HG03342 (cell line): ENCODE results near the gene SYCP2.
"Not testable (repeated sequence)": the region's sequence is repeated elsewhere in the genome, so short reads cannot be mapped to it uniquely, and the experiment has no call there.

Experiments used
- ATAC-seq: cut with Tn5 transposase; IDR thresholded peaks from one replicate; pipeline ENCODE4 v1.9.1; 2021; ENCODE audit warnings: mild to moderate bottlenecking, moderate library complexity; ENCODE audit not compliant: unreplicated experiment

The SYCP2 gene, protein sequence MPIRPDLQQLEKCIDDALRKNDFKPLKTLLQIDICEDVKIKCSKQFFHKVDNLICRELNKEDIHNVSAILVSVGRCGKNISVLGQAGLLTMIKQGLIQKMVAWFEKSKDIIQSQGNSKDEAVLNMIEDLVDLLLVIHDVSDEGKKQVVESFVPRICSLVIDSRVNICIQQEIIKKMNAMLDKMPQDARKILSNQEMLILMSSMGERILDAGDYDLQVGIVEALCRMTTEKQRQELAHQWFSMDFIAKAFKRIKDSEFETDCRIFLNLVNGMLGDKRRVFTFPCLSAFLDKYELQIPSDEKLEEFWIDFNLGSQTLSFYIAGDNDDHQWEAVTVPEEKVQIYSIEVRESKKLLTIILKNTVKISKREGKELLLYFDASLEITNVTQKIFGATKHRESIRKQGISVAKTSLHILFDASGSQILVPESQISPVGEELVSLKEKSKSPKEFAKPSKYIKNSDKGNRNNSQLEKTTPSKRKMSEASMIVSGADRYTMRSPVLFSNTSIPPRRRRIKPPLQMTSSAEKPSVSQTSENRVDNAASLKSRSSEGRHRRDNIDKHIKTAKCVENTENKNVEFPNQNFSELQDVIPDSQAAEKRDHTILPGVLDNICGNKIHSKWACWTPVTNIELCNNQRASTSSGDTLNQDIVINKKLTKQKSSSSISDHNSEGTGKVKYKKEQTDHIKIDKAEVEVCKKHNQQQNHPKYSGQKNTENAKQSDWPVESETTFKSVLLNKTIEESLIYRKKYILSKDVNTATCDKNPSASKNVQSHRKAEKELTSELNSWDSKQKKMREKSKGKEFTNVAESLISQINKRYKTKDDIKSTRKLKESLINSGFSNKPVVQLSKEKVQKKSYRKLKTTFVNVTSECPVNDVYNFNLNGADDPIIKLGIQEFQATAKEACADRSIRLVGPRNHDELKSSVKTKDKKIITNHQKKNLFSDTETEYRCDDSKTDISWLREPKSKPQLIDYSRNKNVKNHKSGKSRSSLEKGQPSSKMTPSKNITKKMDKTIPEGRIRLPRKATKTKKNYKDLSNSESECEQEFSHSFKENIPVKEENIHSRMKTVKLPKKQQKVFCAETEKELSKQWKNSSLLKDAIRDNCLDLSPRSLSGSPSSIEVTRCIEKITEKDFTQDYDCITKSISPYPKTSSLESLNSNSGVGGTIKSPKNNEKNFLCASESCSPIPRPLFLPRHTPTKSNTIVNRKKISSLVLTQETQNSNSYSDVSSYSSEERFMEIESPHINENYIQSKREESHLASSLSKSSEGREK (N-terminal part only)

DNA sequence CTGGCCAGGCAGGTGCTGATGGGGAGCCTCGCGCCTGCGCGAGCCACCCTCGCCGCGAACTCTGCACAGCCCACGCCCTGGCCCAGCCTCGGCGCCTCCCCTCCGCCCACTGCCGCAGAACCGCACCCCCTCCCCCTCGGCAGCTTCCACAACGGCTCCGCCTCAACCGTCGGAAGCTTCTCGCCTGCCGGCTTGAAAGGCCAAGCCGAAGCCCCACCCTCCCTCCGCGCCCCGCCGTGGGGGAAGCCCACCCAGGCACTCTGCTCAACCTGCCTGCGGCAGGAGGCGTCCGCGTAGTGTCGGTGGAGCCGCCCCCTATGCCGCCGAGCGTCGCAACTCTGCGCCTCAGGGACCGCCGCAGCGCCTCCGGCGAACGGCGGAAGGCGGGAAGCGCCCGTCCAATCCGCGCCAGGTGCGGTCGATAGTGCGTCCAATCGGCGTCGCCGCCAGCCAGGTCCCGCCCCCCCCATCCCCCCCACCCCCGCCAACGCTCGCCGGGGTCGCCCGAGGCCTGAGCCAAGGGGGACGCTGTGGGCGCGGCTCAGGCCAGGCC is at the start of gene SYCP2:
Gene SYCP2 (minus strand): TSS at position 342 of the 553 bp plus-strand sequence. CDS start 11,224 bp downstream, outside the sequence.
- ATAC-seq, result no peak

DNA sequence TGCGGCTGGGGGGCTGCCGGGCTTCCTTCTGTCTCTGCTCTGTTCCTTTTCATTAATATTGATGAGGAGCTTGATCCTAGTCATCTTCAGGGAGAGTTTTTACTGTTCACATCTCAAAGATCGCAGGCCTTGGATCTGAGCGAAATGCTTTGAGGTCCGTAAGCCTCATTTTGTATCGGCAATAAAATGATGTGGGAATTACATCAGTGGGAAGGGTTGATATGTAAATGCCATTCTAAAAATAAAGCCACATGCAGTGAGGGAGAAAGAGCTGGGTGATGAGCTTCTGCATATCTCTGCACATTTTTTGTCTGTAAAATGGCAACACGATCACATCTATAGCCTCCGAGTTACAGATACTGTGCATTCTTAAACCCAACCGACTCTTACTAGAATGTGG is 49.6 kb upstream of the SYCP2 start:
- no peak for ATAC-seq

DNA sequence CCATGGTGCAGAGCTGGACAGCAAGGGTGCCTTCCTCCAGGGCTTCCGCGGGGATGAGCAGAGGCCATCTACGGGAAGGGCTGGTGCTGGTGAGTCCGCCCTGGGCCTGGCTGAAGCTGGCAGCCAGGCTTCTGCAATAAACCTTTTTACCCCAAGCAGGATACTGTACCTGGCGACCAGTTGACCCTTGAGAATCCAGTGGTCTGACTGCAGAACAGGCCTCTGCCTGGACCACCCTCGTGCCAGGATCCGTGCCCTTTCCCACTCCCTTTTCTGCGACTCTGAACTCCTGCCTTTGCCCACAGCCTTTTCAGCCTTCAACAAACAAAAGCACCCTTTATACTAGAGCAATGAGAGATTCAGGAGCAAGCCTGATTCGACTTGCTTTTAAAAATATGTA is 43.6 kb upstream of the SYCP2 start:
- no peak for ATAC-seq

DNA sequence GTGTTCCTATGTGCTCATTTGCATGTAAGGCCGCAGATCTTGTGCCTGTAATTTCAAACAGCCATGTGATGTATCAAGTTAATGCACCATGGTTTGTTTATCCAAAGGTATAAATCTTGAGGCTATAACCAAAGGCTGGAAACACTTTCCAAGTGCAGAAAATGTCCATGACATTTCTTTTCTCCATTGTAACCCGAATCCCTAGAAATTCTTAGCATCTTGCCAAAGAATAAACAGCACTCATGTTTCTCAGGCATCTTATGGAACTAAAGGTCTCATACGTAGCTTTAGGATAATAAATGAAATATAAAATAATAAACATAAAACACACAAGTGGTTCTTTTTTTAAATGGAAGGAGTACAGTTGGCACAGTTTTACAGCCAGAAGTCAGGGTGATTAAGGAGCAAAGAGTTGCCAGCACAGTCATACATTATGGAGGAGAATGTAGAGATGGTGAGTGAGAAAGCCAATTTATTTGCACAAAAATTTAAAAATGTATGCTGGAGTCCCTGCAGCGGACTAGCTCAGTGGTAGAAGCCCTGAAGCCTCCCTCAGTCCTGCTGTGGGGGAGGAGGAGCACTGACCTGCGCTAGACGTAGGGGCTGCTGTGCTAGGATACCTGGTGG is 42.8 kb upstream of the SYCP2 start:
- no peak for ATAC-seq

DNA sequence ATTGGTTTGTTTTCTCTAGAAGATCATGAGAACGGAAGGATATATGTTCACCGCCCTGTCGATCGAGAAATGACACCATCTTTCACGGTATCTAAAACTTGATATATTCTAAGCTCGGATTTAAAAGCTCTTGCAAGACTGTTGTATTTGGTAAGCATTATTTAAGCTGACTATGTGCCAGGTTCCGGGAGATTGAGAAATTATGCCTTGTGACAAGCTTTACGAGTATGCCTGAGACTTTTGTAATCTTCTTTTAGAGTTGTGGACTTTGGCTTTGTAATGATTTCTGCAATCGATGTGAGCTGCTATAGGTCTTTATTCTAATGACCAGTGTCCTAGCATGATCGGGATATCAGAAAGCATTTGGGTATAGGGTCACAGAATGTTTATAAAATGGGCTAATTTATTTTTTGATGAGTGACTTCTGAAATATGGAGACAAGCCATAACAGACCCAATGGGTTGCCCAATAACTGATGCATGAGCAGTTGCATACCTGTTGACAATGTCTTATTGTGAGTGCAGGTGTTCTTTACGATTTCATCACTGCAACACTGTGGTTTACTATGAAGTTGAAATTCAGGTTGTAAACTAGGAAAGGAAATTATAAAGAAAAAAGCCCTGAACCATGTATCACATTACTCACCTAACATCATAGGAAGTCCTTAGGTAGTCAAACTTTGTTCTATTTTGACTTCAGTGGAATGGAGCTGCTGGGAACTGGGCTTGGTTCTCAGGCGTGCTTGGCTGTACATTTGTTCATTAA is 38.8 kb upstream of the SYCP2 start:
- no peak for ATAC-seq

DNA sequence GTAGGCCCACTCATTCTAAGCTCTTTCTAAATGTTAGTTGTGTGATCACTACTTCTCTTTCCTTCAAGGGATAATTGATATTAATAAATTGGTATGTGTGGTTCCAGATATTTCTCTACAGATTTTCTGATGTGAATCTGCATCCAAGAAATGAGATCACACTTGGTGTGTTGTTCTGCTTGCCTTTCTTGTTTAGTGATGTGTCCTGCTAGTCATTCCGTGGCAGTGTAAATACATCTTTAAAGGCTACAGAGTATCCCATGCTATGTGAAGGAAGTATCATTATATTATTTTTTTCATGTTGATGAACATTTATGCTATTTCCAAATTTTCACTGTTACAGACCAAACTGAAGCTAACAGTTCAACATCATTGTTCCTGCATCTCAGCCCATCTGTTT is 38.0 kb upstream of the SYCP2 start:
- no peak for ATAC-seq

DNA sequence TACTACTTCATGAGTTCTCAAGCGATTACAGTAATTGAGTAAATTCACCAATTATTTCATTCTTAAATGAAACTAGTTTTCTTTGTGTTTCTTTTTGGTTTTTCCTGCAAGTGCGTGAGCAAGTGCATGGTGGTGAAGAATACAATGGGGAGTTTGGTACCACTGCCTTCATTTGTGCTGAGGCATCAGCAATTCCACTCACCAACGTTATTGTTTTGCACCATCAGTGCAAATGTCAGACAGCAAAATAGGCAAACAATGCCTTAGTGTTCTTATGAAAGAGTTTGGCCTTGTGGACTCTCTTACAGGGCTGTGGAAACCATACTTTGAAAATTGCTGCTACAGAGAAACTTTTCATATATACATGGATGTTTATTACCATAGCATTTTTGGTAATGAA is 33.0 kb upstream of the SYCP2 start:
- ATAC-seq, result no peak

DNA sequence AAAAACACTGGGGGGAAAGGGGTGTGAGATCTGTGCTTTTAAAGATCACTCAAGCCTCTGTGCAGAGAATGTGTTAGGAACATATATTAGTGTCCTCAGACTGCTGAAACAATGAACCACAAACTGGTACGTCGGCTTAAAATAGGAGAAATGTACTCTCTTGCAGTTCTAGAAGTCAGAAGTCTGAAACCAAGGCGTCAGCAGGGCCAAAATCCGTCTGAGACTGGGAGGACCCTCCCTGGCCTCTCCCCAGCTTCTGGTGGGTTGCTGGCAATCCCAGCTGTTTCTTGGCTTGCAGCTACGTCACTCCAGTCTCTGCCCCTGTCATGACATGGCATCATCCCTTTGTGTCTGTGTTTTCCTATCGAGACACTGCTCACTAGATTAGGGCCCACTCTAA is 28.7 kb upstream of the SYCP2 start:
- ATAC-seq, result no peak

DNA sequence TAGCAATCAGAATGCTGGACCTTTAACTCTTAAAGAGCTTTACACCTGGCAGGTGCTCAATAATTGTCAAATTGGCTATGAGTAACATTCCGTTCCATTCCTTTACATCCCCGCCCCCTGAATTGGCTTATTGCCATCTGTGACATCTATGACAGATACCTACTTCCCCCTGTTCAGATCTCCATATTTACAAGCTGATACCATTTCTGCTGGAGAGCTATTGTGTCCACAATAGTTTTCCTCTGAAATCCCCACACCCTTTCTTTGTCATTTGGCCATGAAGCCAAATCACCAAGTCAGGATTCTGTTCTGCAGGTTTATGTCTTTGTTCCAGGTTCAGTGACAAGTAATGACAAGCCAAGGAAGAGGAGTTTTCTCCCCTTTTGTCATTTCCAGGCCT is 28.0 kb upstream of the SYCP2 start:
- ATAC-seq, result no peak

DNA sequence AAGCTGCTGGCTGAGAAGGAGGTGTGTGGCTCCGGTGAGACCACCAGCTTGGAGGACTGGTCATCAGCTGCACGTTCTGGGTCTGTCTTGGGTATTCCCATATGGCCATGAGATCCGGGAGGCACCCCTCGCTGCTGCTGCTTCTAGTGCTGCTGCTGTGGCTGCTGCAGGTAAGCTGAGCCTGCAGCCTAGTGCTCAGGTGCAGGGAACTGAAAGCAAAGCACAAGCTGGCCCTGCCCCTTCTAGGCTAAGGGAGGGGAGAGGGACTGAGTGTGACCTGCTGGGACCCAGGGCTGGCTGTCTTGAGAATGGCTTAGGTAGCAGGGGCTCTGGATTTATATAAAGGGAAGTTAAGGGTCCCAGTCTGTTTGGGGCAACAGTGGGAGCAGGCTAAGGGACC is 25.2 kb upstream of the SYCP2 start:
- ATAC-seq, result no peak

DNA sequence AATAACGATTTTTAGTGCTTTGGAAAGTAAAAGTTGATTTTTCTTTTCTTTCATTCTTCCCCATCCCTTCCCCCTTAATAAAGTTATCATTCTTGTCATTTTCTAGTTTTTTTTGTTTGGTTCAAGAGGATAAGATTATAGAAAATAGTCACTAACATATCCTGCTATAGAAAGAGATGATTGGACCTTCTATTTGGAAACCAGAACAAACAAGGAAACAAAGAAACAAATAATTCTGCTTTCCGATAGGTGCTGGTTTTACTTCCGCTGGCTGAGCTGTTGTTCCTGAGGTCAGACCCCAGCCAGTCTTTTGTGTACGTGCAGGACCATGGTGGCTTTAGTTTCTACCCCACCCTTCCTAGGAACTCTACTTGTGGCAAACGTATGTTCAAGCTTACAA is 24.7 kb upstream of the SYCP2 start, which contains the start of gene CDH26:
Gene CDH26 (plus strand): TSS at position 301 of the 400 bp plus-strand sequence. CDS start 304 bp downstream, outside the sequence.
- no peak for ATAC-seq

DNA sequence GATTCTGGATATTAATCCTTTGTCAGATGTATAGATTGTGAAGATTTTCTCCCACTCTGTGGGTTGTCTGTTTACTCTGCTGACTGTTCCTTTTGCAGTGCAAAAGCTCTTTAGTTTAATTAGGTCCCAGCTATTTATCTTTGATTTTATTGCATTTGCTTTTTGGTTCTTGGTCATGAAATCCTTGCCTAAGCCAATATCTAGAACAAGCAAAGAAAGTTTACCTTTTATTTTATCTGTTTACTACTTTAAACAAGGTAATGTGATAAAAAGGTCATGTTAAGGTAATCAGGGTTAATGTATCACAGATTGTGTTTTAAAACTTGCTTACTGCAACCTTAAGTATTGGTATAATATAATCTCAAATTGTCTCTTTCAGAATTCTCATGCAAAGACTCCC is 24.1 kb upstream of the SYCP2 start:
- not testable (repeated sequence) for ATAC-seq

DNA sequence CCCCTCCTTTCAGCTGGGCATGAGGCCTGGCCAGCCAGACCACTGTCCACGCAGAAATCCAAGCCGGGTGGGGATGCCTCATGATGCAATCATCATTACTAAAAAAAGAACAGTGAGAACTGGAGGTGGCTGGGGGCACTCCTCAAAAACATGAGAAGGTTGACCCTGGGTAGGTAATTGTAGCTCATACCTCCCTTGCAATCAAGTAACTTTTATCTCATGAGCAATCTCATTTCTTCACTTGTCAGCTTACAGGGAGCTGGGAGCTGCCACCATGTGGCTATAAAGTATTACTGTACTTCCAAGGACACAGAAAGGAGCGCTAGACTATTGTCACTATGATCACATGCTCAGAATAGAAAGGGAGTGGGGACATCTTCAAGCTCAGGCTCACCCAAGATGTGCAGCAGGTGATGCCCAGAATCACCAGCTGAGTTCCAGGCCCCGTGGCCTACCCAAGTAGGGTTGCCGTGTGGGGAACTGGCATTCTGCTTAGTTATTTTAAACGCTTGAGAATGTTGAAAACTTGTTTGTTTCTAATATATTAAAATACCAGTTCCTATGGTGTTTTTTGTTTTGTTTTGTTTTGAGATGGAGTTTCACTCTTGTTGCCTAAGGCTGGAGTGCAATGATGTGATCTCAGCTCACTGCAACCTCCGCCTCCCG is 21.8 kb upstream of the SYCP2 start:
- ATAC-seq, result no peak

DNA sequence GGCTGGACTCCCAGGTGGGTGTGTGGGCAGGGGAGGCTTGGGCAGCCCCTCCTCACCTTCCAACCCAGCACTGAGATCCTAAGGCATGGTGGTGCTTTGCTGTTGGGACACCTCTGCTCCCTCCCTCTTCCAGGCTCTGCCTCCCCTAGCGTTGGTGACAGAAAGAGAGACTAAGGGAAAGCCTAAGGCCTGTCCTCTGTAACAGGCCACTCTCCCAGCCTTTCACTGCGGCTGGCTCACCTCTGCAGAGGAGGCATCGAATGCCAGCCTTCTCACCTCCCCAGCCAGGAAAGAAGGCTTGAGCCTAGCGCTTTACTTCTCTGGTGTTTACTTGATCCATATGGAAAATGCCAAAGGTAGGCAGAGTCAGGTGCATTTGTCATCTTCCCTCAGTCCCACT is 21.3 kb upstream of the SYCP2 start:
- ATAC-seq, result no peak

DNA sequence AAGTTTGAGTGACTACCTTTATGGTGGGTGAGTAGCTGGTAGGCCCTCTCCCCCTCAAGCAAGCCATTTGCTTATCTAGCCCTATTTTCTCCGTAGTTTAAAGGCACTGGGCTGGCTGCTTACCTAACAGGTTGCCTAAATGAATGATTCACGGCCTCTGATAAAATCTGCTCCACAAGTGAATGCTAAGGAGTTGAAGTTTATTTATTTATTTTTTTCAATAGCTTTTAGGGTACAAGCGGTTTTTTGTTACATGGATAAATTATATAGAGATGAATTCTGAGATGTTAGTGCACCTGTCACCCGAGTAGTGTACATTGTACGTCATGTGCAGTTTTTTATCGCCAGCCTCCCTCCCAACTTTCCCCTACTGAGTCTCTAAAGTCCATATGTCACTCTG is 16.5 kb upstream of the SYCP2 start:
- no peak for ATAC-seq

DNA sequence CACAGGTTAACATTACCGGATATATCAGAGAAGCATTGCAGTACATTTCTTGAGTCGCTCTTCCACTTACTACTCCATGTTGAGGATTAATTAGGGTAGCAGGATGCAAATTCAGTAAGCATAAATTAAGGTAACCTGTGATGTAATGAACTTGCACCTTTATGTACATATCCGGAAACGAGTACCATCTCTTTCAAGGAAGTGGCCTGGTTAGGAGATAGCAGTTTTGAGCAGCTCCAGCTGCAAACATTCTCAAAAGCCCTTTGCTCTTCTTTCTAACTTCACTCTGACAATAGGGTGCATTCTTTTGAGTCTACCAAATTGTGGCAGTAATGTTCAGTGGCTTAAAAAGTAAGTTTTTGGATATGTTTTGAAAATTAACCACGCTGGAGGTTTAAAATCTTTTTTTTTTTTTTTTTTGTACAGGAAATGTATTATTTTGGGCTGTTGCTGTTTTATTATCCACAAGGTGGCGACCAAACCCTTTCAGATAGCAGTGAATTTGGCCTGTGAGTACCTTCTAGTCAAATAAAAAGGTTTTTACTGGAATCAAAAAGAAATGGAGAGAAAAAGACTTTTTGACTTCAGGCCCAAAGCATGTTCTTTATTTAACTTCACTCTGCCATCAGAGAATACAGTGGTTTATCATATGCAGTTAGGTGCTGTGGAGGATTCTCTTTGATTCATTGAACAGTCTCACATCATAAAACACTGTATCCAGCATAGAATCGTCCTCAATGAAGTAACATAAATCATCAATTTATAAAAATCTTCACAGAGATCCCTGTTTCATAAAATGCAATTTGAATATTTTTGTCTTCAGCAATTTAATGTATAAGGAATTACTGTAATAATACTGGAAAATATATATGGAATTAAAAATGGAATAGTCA is 15.6 kb upstream of the SYCP2 start:
- no peak for ATAC-seq

DNA sequence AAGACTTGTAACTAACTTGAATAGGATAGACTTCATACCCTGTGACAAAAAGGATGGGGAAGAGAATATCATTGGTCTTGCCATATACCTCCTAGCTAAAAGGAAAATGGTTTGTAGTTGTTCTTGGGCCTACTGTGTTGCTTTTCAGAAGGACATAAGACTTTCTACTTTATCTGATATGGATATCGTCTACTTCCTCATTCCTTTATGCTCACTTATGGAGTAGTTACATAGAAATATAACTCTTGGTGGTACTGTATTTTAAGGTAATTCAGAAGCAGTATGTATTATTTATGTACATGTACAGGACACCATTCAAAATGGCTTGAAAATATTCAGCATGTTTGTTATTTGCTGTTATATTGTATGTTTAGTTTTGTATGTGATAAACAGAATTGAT is 14.8 kb upstream of the SYCP2 start:
- ATAC-seq, result no peak

DNA sequence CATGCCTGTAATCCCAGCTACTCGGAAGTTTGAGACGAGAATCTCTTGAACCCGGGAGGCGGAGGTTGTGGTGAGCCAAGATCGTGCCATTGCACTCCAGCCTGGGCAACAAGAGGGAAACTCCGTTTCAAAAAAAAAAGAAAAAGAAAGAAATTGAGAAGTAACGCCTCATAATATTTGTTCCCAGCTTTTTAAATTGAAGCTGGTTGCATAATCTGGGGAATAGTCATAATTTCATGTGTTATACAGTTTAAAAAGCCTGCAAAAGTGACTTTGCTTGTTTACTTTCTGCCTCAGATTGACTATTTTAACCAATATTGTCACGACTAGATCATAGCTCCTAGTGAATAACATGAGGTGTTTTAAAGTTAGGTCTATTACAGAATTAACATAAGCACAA is 13.9 kb upstream of the SYCP2 start:
- no peak for ATAC-seq
